K562 (cell line): ENCODE measurements around the gene NBPF14. TPM values are rescaled to one million over a fixed set of nuclear protein-coding genes. Genes with fewer than 3 reads are reported as not detected.
"Not testable (repeated sequence)": the region's sequence is repeated elsewhere in the genome, so short reads cannot be mapped to it uniquely, and the experiment has no call there.

ENCODE experiments used
- ARNT ChIP-seq, 2 experiments: fragments of 450-650 bp; IDR thresholded peaks; 2 replicates each; pipeline ENCODE4 v1.6.1; 2016; ENCODE audit warnings: mild to moderate bottlenecking in 1 of 2
- CHCHD3 ChIP-seq: fragments of 250-450 bp; sonication (Bioruptor Pico); IDR thresholded peaks from 2 replicates; pipeline ENCODE4 v2.1.2; 2022; ENCODE audit warnings: mild to moderate bottlenecking
- ETS2 ChIP-seq: IDR thresholded peaks from 2 replicates; pipeline ENCODE4 v1.6.1; 2016; ENCODE audit warnings: borderline replicate concordance, missing genetic modification characterization, mild to moderate bottlenecking, moderate library complexity, missing compliant biosample characterization; ENCODE audit not compliant: poor library complexity, severe bottlenecking
- ETV5 ChIP-seq: sonication (generic); formaldehyde crosslinking; IDR thresholded peaks from 2 replicates; pipeline ENCODE4 v1.4.0; 2020; ENCODE audit warnings: low read depth, mild to moderate bottlenecking, missing genetic modification reagents
- FOXM1 ChIP-seq, 2 experiments: fragments of 450-650 bp in 1 of 2; sonication (generic) in 1 of 2; formaldehyde crosslinking in 1 of 2; IDR thresholded peaks; 2 replicates each; pipeline versions ENCODE4 v1.6.1 to v1.9.0; 2017 to 2022; ENCODE audit warnings: low read depth in 2 of 2, mild to moderate bottlenecking in 2 of 2, missing genetic modification reagents in 1 of 2, moderate library complexity in 1 of 2
- GTF2A2 ChIP-seq: IDR thresholded peaks from 2 replicates; pipeline ENCODE4 v1.6.1; 2016; ENCODE audit warnings: mild to moderate bottlenecking, missing genetic modification characterization, missing compliant biosample characterization
- HNRNPL ChIP-seq: fragments of 200-400 bp; formaldehyde crosslinking; IDR thresholded peaks from 2 replicates; pipeline ENCODE4 v1.6.1; 2017; ENCODE audit warnings: low read depth, mild to moderate bottlenecking, low read length
- JUND ChIP-seq, 2 experiments: IDR thresholded peaks; 2 replicates in 1 of 2; 3 replicates in 1 of 2; pipeline ENCODE4 v1.6.1; 2011; ENCODE audit warnings: borderline replicate concordance in 2 of 2, low read depth in 2 of 2, low read length in 2 of 2, improper control_type of control experiment in 1 of 2, missing biosample characterization in 1 of 2, missing genetic modification characterization in 1 of 2, missing genetic modification reagents in 1 of 2
- KDM4B ChIP-seq, 2 experiments: fragments of 450-650 bp in 1 of 2; sonication (generic) in 1 of 2; IDR thresholded peaks; 2 replicates each; pipeline ENCODE4 v1.6.1; 2016 to 2017; ENCODE audit warnings: borderline replicate concordance in 2 of 2, antibody characterized with exemption in 1 of 2, low read depth in 1 of 2, mild to moderate bottlenecking in 1 of 2
- MAFF ChIP-seq: IDR thresholded peaks from 2 replicates; pipeline ENCODE4 v1.6.1; 2012; ENCODE audit warnings: low read length, improper control_type of control experiment
- NFE2 ChIP-seq: IDR thresholded peaks from 2 replicates; pipeline ENCODE4 v1.6.1; 2014; ENCODE audit warnings: antibody characterized with exemption, low read depth
- NR4A1 ChIP-seq, 2 experiments: fragments of 250-450 bp in 1 of 2; fragments of 450-650 bp in 1 of 2; sonication (Bioruptor Pico) in 1 of 2; IDR thresholded peaks; 2 replicates each; pipeline versions ENCODE4 v1.4.0 to v1.6.1; 2016 to 2020; ENCODE audit warnings: mild to moderate bottlenecking in 2 of 2, missing compliant biosample characterization in 1 of 2, missing genetic modification characterization in 1 of 2, moderate library complexity in 1 of 2
- PTBP1 ChIP-seq: fragments of 200-400 bp; formaldehyde crosslinking; IDR thresholded peaks from 2 replicates; pipeline ENCODE4 v1.6.1; 2017; ENCODE audit warnings: low read depth, low read length
- SREBF2 ChIP-seq: sonication (generic); formaldehyde crosslinking; IDR thresholded peaks from 2 replicates; pipeline ENCODE4 v1.4.0; 2020; ENCODE audit warnings: mild to moderate bottlenecking, missing genetic modification reagents
- SUPT5H ChIP-seq: fragments of 450-650 bp; IDR thresholded peaks from 2 replicates; pipeline ENCODE4 v1.6.1; 2016
- ZNF586 ChIP-seq: fragments of 450-650 bp; formaldehyde crosslinking; conservative IDR thresholded peaks from 2 replicates; pipeline ENCODE4 v1.4.0; 2020; ENCODE audit warnings: mild to moderate bottlenecking, moderate library complexity
- polyA plus RNA-seq, 8 experiments: library from polyadenylated mRNA; depleted of rRNA in 4 of 8; stranded (reverse) in 5 of 8; unstranded in 3 of 8; fragments of >200 nt; fragmentation: Nextera tagmentation in 2 of 8; fragmentation: Illumina TruSeq in 1 of 8; extraction: Ambion mirVana in 2 of 8; extraction: Trizol in 1 of 8; gene quantifications; 2 replicates each; pipeline versions ENCODE4 v1.2.1 to v1.2.3, GENCODE V29; 2011 to 2014; ENCODE audit warnings: inconsistent platforms in 1 of 8, missing spikeins in 1 of 8
- total RNA-seq, 7 experiments: library from RNA; depleted of rRNA in 6 of 7; stranded (reverse); fragments of >200 nt in 6 of 7; fragmentation: Illumina TruSeq in 2 of 7; extraction: Trizol in 2 of 7; gene quantifications; 2 replicates each; pipeline versions ENCODE4 v1.2.1 to v1.2.3, GENCODE V29; 2011 to 2021; ENCODE audit warnings: low replicate concordance in 1 of 7
- TF ChIP-seq, protein P1 (sequence below): fragments of 450-650 bp; formaldehyde crosslinking; IDR thresholded peaks from 2 replicates; pipeline ENCODE4 v1.4.0; 2020; ENCODE audit warnings: mild to moderate bottlenecking, mixed read lengths
- TF ChIP-seq, protein P2 (sequence below): fragments of 250-450 bp; sonication (Bioruptor Pico); IDR thresholded peaks from 2 replicates; pipeline ENCODE4 v1.8.0; 2021; ENCODE audit warnings: borderline replicate concordance, mild to moderate bottlenecking, moderate library complexity; ENCODE audit not compliant: poor library complexity, severe bottlenecking
- TF ChIP-seq, protein P3 (sequence below): fragments of 150-350 bp; IDR thresholded peaks from 2 replicates; pipeline ENCODE4 v1.6.1; 2014; ENCODE audit warnings: low read depth, mild to moderate bottlenecking, low read length, borderline replicate concordance
- TF ChIP-seq, protein P4 (sequence below): sonication (generic); IDR thresholded peaks from 2 replicates; pipeline ENCODE4 v1.6.1; 2016

Gene NBPF14
- total and polyA plus RNA-seq, 9 of the 15 experiments (the other 6 are each of a cell fraction or from before 2014, with no cell fraction given): 0.99 to 10.6 (median 6.1) TPM

DNA sequence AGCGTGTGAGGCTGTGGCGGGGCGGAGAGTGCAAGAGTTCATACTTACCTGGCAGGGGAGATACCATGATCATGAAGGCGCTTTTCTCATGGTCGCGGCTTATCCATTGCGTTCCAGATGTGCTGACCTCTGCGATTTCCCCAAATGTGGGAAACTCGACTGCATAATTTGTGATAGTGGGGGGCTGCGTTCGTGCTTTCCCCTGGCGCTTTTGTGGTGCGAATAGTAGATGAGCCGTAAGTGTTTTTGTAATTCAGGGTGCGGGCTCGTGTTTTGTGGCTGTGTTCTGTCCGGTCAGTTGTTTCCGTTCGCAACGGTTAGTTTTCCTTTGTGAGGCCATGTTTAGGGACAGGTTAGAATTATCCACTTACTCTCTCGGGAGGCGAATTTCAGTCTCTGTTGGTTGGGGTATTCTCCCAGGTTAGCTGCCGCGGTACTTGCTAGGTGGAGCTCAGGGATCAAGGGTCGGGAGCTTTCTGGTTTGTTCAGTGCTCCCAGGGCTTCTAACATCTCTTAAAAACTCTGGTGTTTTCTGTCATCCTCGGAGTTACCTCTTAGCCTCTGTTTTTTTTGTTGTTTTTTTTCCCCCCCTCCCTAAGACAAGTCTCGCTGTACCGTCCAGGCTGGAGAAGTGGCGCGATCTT lies 73.1 kb downstream of the NBPF14 start (continued):
- TF ChIP-seq, protein P1, sequence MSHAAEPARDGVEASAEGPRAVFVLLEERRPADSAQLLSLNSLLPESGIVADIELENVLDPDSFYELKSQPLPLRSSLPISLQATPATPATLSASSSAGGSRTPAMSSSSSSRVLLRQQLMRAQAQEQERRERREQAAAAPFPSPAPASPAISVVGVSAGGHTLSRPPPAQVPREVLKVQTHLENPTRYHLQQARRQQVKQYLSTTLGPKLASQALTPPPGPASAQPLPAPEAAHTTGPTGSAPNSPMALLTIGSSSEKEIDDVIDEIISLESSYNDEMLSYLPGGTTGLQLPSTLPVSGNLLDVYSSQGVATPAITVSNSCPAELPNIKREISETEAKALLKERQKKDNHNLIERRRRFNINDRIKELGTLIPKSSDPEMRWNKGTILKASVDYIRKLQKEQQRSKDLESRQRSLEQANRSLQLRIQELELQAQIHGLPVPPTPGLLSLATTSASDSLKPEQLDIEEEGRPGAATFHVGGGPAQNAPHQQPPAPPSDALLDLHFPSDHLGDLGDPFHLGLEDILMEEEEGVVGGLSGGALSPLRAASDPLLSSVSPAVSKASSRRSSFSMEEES (CRISPR knock-in tag): peak; percentile 74
- TF ChIP-seq, protein P2, sequence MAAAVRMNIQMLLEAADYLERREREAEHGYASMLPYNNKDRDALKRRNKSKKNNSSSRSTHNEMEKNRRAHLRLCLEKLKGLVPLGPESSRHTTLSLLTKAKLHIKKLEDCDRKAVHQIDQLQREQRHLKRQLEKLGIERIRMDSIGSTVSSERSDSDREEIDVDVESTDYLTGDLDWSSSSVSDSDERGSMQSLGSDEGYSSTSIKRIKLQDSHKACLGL (CRISPR knock-in tag): peak; percentile 27
- TF ChIP-seq NFE2 (peak; percentile 71), HNRNPL (peak; percentile 97), ETS2 (tag) (peak; percentile 79), KDM4B (IDR thresholded peaks at IDR 0.05; ENCODE audit: borderline replicate concordance in 2 of 2, low read depth in 1 of 2) (peak in 1 of 2 experiments; percentile 100; a peak in 2 of 4 replicates), SREBF2 (CRISPR knock-in tag) (0 out of 2 replicates have a peak, but pooled peaks have one; percentile 90), MAFF (peak; percentile 94), PTBP1 (peak; percentile 98), ARNT (IDR thresholded peaks at IDR 0.05) (peak; percentile 91 to 98), GTF2A2 (tag) (peak; percentile 79; the same call in 1 of the 2 replicates), NR4A1 (CRISPR knock-in tag; IDR thresholded peaks at IDR 0.05) (peak; percentile 94), NR4A1 (tag; IDR thresholded peaks at IDR 0.05) (peak; percentile 84), CHCHD3 (CRISPR knock-in tag) (peak; percentile 99), JUND (IDR thresholded peaks at IDR 0.05; ENCODE audit: borderline replicate concordance, low read depth, low read length) (peak; percentile 76), ETV5 (CRISPR knock-in tag) (peak; percentile 90), FOXM1 (IDR thresholded peaks at IDR 0.05; ENCODE audit: low read depth) (peak; percentile 58), FOXM1 (CRISPR knock-in tag; IDR thresholded peaks at IDR 0.05; ENCODE audit: low read depth) (peak; percentile 91), ZNF586 (CRISPR knock-in tag) (peak; percentile 97), SUPT5H (peak; percentile 100)
- not testable (repeated sequence) for TF ChIP-seq JUND (tag; IDR thresholded peaks at IDR 0.05; ENCODE audit: borderline replicate concordance, low read depth, low read length)
- TF ChIP-seq, protein P3, sequence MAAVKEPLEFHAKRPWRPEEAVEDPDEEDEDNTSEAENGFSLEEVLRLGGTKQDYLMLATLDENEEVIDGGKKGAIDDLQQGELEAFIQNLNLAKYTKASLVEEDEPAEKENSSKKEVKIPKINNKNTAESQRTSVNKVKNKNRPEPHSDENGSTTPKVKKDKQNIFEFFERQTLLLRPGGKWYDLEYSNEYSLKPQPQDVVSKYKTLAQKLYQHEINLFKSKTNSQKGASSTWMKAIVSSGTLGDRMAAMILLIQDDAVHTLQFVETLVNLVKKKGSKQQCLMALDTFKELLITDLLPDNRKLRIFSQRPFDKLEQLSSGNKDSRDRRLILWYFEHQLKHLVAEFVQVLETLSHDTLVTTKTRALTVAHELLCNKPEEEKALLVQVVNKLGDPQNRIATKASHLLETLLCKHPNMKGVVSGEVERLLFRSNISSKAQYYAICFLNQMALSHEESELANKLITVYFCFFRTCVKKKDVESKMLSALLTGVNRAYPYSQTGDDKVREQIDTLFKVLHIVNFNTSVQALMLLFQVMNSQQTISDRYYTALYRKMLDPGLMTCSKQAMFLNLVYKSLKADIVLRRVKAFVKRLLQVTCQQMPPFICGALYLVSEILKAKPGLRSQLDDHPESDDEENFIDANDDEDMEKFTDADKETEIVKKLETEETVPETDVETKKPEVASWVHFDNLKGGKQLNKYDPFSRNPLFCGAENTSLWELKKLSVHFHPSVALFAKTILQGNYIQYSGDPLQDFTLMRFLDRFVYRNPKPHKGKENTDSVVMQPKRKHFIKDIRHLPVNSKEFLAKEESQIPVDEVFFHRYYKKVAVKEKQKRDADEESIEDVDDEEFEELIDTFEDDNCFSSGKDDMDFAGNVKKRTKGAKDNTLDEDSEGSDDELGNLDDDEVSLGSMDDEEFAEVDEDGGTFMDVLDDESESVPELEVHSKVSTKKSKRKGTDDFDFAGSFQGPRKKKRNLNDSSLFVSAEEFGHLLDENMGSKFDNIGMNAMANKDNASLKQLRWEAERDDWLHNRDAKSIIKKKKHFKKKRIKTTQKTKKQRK: 0 out of 2 replicates have a peak, but pooled peaks have one; percentile 14
- TF ChIP-seq, protein P4, sequence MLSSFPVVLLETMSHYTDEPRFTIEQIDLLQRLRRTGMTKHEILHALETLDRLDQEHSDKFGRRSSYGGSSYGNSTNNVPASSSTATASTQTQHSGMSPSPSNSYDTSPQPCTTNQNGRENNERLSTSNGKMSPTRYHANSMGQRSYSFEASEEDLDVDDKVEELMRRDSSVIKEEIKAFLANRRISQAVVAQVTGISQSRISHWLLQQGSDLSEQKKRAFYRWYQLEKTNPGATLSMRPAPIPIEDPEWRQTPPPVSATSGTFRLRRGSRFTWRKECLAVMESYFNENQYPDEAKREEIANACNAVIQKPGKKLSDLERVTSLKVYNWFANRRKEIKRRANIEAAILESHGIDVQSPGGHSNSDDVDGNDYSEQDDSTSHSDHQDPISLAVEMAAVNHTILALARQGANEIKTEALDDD: peak; percentile 95
